ENCODE results near the gene SMC3. TPM values are rescaled to one million over a fixed set of nuclear protein-coding genes. Genes with fewer than 3 reads are reported as not detected.

Gene SMC3
- total and polyA plus RNA-seq, 10 donors, result 10.4 to 41.2 (median 33.8) TPM

DNA sequence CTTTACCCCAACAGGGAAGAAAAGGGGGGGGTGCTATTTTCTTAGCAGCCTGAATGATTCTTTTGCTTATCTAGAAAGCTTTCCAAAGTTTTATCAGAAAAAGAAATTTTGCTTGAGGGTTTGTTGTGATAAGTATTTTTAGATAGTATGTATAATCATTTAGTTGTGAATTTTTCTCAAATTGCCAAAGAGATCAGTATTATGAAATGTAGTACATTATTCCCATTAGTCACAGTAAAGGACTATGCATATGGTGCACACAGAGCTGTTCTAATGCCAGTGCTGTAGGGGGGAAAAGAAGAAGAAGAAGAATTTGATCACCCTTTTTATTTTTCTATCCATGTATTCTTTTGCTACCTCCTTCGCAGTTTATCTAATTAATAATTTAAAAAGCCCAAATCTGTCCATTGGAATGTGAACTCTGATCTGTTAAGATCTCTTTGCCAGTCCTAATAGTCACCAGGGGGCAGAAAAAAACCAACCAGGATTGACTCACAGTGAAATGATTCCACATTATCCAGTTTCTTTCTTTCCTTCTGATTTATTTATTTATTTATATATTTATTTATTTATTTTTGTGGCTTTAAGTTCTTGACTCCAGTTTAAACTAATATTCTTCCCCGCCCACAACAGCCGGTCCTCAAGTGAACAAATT, 81.3 kb downstream of the SMC3 start:
- no peak for TF ChIP-seq POLR2AphosphoS5 (IDR thresholded peaks at IDR 0.05)
- TF ChIP-seq, protein P1, sequence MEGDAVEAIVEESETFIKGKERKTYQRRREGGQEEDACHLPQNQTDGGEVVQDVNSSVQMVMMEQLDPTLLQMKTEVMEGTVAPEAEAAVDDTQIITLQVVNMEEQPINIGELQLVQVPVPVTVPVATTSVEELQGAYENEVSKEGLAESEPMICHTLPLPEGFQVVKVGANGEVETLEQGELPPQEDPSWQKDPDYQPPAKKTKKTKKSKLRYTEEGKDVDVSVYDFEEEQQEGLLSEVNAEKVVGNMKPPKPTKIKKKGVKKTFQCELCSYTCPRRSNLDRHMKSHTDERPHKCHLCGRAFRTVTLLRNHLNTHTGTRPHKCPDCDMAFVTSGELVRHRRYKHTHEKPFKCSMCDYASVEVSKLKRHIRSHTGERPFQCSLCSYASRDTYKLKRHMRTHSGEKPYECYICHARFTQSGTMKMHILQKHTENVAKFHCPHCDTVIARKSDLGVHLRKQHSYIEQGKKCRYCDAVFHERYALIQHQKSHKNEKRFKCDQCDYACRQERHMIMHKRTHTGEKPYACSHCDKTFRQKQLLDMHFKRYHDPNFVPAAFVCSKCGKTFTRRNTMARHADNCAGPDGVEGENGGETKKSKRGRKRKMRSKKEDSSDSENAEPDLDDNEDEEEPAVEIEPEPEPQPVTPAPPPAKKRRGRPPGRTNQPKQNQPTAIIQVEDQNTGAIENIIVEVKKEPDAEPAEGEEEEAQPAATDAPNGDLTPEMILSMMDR (IDR thresholded peaks at IDR 0.05 in 8 of 11, conservative IDR thresholded peaks at IDR 0.05 in 3 of 11), result no peak
- TF ChIP-seq POLR2A (IDR thresholded peaks at IDR 0.05), result no peak
- Histone ChIP-seq H3K4me1 (peaks cover 1 to 19% (median 12%) of the 10 kb centered on the region in 6 donors), H3K4me3 (no peak overlapping the region), H3K27ac (no peak overlapping the region), H3K27me3 (replicated peaks in 1 of 7) (peaks cover 5 to 91% (median 55%) of the 10 kb centered on the region in 7 donors), H3K36me3 (no peaks in the 10 kb centered on the region), H3K9me3 (no peaks in the 10 kb centered on the region)
- intact Hi-C loops (cut with DNase I; ENCODE audit: low total_unique reads), result no loop called here
- no peak for DNase-seq
- 88 to 100% (median 94%) methylated on average over 3 of the region's 3 CpGs for WGBS, 5 donors

DNA sequence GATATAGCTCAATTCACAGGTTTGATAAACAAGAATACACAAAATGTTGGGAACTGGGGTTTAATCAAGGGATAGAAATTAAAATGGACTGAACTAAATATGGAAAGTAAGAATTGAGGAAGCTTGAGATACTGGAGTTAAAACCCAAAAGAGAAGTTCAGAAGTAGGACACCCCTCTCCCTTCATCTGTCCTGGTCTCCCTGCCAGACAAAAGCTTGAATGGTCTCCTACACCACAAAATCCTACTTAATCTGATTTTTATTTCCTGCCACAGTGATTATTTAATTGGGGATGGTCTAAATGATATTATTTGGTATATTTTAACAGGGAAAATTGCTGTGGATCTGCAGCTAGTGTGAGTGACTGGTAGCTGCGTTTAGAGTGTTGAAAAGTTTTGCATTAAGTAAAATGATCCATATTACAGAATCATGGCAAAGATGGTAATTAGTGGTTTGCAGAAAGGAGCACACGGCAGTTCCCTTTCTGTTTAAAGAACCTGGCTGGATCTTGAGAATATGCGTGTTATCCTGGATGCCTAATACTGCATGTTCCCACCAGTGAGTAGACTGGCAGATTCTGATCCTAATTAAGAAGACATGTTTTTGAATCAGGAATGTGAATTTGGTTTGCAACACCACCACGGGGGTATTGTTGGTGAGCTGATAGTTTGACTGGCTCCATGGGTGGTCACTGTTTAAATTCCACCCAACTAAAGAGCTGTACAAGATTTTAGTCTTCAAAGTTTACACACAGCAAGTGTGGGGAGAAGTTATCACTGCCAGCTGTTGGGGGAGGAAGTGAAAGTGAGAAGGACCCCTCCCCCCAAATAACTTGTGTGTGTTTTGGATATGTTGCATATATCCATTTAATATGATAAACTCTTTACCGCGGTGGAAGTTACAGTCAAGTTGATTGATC, 82.1 kb downstream of the SMC3 start:
- no peaks in the 10 kb centered on the region for H3K9me3 ChIP-seq
- 56 to 62% (median 58%) methylated on average over 6 of the region's 6 CpGs for WGBS, 5 donors
- H3K36me3 ChIP-seq, result no peaks in the 10 kb centered on the region
- H3K27ac ChIP-seq, result no peak overlapping the region
- DNase-seq, result no peak
- TF ChIP-seq, protein P1 (IDR thresholded peaks at IDR 0.05 in 8 of 11, conservative IDR thresholded peaks at IDR 0.05 in 3 of 11), result no peak
- TF ChIP-seq POLR2A (IDR thresholded peaks at IDR 0.05) (no peak), POLR2AphosphoS5 (IDR thresholded peaks at IDR 0.05) (no peak)
- peaks cover 0 to 11% (median 4%) of the 10 kb centered on the region in 6 donors for H3K4me1 ChIP-seq
- intact Hi-C loops (cut with DNase I; ENCODE audit: low total_unique reads), result no loop called here
- peaks cover 0 to 91% (median 47%) of the 10 kb centered on the region in 7 donors for H3K27me3 ChIP-seq (replicated peaks in 1 of 7)
- no peak overlapping the region for H3K4me3 ChIP-seq

DNA sequence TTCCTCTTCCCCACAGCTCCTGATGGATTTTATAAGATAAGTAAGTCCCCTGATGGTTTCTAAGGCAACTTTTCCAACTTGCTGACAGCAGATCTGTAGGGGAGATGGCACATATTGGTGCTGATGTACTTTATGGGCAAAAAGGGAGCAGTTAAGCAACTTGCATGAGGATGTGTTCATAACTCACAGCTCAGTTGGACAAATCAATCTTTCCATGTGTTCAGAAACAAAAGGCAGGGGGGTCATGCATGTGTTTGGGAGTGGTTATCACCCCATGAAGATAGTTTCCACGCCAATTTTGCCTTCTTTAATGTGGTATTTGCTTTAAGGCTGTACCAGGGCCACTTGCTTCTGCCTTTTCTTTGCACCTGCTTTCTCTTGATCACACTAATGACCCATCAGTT, 82.8 kb downstream of the SMC3 start:
- intact Hi-C loops (cut with DNase I; ENCODE audit: low total_unique reads), result no loop called here
- 42 to 67% (median 54%) methylated on average over 1 of the region's 1 CpG for WGBS, 5 donors
- no peak overlapping the region for H3K27ac ChIP-seq
- TF ChIP-seq POLR2A (IDR thresholded peaks at IDR 0.05), result no peak
- TF ChIP-seq, protein P1 (IDR thresholded peaks at IDR 0.05 in 8 of 11, conservative IDR thresholded peaks at IDR 0.05 in 3 of 11), result no peak
- TF ChIP-seq POLR2AphosphoS5 (IDR thresholded peaks at IDR 0.05), result no peak
- no peak for DNase-seq
- no peak overlapping the region for H3K4me3 ChIP-seq
- peaks cover 0 to 88% (median 40%) of the 10 kb centered on the region in 7 donors for H3K27me3 ChIP-seq (replicated peaks in 1 of 7)
- no peaks in the 10 kb centered on the region for H3K36me3 ChIP-seq
- H3K4me1 ChIP-seq, result peaks cover 0 to 6% (median 0%) of the 10 kb centered on the region in 6 donors
- H3K9me3 ChIP-seq, result no peaks in the 10 kb centered on the region

Data from spleen (tissue), 11 donors.